Measurements from ENCODE around the gene AGPS. TPM values are rescaled to one million over a fixed set of nuclear protein-coding genes. Genes with fewer than 3 reads are reported as not detected.

AGPS gene
- polyA plus RNA-seq, 1 of the 3 experiments (the other 2 are of a cell fraction), result 10.9 TPM

GRCh38 chr2:177537636-177538035 lies 145.1 kb downstream of the AGPS start:
- Histone ChIP-seq H3K4me1 (ENCODE audit: control insufficient read depth in 1 of 2, insufficient read depth in 2 of 2, low read depth in 1 of 2, low read length in 1 of 2) (no peaks in the 10 kb centered on the region; a peak in 2 of 4 replicates), H3K9me2 (no peaks in the 10 kb centered on the region), H3F3A (replicated peaks; ENCODE audit: insufficient read depth) (no peaks in the 10 kb centered on the region), H3K9ac (no peak overlapping the region), H3K79me2 (ENCODE audit: insufficient read depth) (no peaks in the 10 kb centered on the region), H3K9me3 (no peaks in the 10 kb centered on the region), H3K4me2 (no peak overlapping the region), H3K36me3 (replicated peaks in 1 of 2; ENCODE audit: control insufficient read depth in 1 of 2, insufficient read depth in 2 of 2, low read length in 1 of 2) (peaks cover 14 to 17% of the 10 kb centered on the region in 2 experiments), H3K27me3 (ENCODE audit: insufficient read depth) (no peaks in the 10 kb centered on the region), H3K4me3 (ENCODE audit: low read depth in 2 of 2, low read length in 1 of 2) (no peak overlapping the region), H4K20me1 (ENCODE audit: insufficient read depth) (no peaks in the 10 kb centered on the region), H2AFZ (ENCODE audit: low read depth) (no peak overlapping the region), H3K27ac (ENCODE audit: low read depth in 2 of 2, low read length in 1 of 2) (no peak overlapping the region; a peak in 1 of 4 replicates)
- no peak for DNase-seq
- POLR2A ChIA-PET, result no interaction called here
- TF ChIP-seq, protein P1, sequence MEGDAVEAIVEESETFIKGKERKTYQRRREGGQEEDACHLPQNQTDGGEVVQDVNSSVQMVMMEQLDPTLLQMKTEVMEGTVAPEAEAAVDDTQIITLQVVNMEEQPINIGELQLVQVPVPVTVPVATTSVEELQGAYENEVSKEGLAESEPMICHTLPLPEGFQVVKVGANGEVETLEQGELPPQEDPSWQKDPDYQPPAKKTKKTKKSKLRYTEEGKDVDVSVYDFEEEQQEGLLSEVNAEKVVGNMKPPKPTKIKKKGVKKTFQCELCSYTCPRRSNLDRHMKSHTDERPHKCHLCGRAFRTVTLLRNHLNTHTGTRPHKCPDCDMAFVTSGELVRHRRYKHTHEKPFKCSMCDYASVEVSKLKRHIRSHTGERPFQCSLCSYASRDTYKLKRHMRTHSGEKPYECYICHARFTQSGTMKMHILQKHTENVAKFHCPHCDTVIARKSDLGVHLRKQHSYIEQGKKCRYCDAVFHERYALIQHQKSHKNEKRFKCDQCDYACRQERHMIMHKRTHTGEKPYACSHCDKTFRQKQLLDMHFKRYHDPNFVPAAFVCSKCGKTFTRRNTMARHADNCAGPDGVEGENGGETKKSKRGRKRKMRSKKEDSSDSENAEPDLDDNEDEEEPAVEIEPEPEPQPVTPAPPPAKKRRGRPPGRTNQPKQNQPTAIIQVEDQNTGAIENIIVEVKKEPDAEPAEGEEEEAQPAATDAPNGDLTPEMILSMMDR (IDR thresholded peaks at IDR 0.05), result no peak
- TF ChIP-seq NRF1 (IDR thresholded peaks at IDR 0.05; ENCODE audit: low read depth, low read length) (no peak), RCOR1 (IDR thresholded peaks at IDR 0.05; ENCODE audit: low read length) (no peak), TEAD4 (IDR thresholded peaks at IDR 0.05; ENCODE audit: borderline replicate concordance, insufficient read depth) (no peak), NFIC (IDR thresholded peaks at IDR 0.05; ENCODE audit: borderline replicate concordance) (no peak), MXI1 (IDR thresholded peaks at IDR 0.05; ENCODE audit: low read depth, low read length) (no peak), ZBTB33 (IDR thresholded peaks at IDR 0.05; ENCODE audit: borderline replicate concordance, low read depth) (no peak), SMC3 (IDR thresholded peaks at IDR 0.05; ENCODE audit: low read depth, low read length) (no peak), GATA2 (CRISPR knock-in tag; IDR thresholded peaks at IDR 0.05) (no peak), GABPA (IDR thresholded peaks at IDR 0.05; ENCODE audit: low read depth) (no peak), TCF12 (IDR thresholded peaks at IDR 0.05) (no peak), CHD2 (IDR thresholded peaks at IDR 0.05; ENCODE audit: low read length, partially characterized antibody) (no peak), EP300 (IDR thresholded peaks at IDR 0.05; ENCODE audit: borderline replicate concordance in 1 of 2, low read depth in 1 of 2, low read length in 1 of 2) (no peak), REST (IDR thresholded peaks at IDR 0.05; ENCODE audit: low read depth, low read length) (no peak), SIN3A (IDR thresholded peaks at IDR 0.05; ENCODE audit: borderline replicate concordance, low read depth, low read length) (no peak), TAF1 (IDR thresholded peaks at IDR 0.05; ENCODE audit: borderline replicate concordance, low read depth, low read length) (no peak), FOSL2 (IDR thresholded peaks at IDR 0.05; ENCODE audit: borderline replicate concordance, low read depth) (no peak)
- TF ChIP-seq, protein P2, sequence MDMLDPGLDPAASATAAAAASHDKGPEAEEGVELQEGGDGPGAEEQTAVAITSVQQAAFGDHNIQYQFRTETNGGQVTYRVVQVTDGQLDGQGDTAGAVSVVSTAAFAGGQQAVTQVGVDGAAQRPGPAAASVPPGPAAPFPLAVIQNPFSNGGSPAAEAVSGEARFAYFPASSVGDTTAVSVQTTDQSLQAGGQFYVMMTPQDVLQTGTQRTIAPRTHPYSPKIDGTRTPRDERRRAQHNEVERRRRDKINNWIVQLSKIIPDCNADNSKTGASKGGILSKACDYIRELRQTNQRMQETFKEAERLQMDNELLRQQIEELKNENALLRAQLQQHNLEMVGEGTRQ (IDR thresholded peaks at IDR 0.05; ENCODE audit: borderline replicate concordance, low read depth, low read length), result no peak
- TF ChIP-seq, protein P3, sequence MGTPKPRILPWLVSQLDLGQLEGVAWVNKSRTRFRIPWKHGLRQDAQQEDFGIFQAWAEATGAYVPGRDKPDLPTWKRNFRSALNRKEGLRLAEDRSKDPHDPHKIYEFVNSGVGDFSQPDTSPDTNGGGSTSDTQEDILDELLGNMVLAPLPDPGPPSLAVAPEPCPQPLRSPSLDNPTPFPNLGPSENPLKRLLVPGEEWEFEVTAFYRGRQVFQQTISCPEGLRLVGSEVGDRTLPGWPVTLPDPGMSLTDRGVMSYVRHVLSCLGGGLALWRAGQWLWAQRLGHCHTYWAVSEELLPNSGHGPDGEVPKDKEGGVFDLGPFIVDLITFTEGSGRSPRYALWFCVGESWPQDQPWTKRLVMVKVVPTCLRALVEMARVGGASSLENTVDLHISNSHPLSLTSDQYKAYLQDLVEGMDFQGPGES (IDR thresholded peaks at IDR 0.05; ENCODE audit: low read depth, low read length), result no peak
- 64% methylated on average over 3 of the region's 3 CpGs for WGBS (ENCODE audit: low lambda C conversion rate)
- CTCF ChIA-PET, result interaction anchor here (1.0 kb wide), 1 partner anchor 13 kb away, joined by 3 read pairs; no protein-coding TSS in a partner anchor

All from SK-N-SH (cell line).